HepG2 (cell line): ENCODE measurements around the gene CA14. TPM values are rescaled to one million over a fixed set of nuclear protein-coding genes. Genes with fewer than 3 reads are reported as not detected.
A peak's percentile ranks its signal among the peaks of the same experiment; 100 is the strongest.

Experiments
- ADNP ChIP-seq: sonication (generic); formaldehyde crosslinking; IDR thresholded peaks from 2 replicates; pipeline ENCODE4 v1.4.0; 2020; ENCODE audit warnings: missing genetic modification reagents
- CHCHD3 ChIP-seq: sonication (generic); formaldehyde crosslinking; IDR thresholded peaks from 2 replicates; pipeline ENCODE4 v1.8.0; 2022; ENCODE audit warnings: mild to moderate bottlenecking, missing genetic modification reagents, moderate library complexity
- ESRRA ChIP-seq: sonication (generic); formaldehyde crosslinking; IDR thresholded peaks from 2 replicates; pipeline ENCODE4 v1.5.1; 2020; ENCODE audit warnings: mild to moderate bottlenecking, low read depth, missing genetic modification reagents
- FOXC1 ChIP-seq: sonication (generic); formaldehyde crosslinking; IDR thresholded peaks from 2 replicates; pipeline ENCODE4 v1.8.0; 2022; ENCODE audit warnings: mild to moderate bottlenecking, missing genetic modification reagents, borderline replicate concordance
- FOXM1 ChIP-seq: sonication (generic); formaldehyde crosslinking; IDR thresholded peaks from 2 replicates; pipeline ENCODE4 v1.5.0; 2020; ENCODE audit warnings: missing genetic modification reagents
- HHEX ChIP-seq: IDR thresholded peaks from 2 replicates; pipeline ENCODE4 v1.6.1; 2016; ENCODE audit warnings: control low read depth
- HIVEP1 ChIP-seq: sonication (generic); formaldehyde crosslinking; IDR thresholded peaks from 2 replicates; pipeline ENCODE4 v1.4.0; 2020; ENCODE audit warnings: mild to moderate bottlenecking, missing genetic modification reagents
- HMGA1 ChIP-seq: sonication (generic); formaldehyde crosslinking; conservative IDR thresholded peaks from 2 replicates; pipeline ENCODE4 v1.4.0; 2020; ENCODE audit warnings: missing genetic modification reagents
- HNF4A ChIP-seq: sonication (generic); formaldehyde crosslinking; IDR thresholded peaks from 2 replicates; pipeline ENCODE4 v1.4.0; 2020; ENCODE audit warnings: missing genetic modification reagents
- KDM6A ChIP-seq: IDR thresholded peaks from 2 replicates; pipeline ENCODE4 v1.6.1; 2016; ENCODE audit warnings: low read depth
- KMT2A ChIP-seq: sonication (generic); formaldehyde crosslinking; IDR thresholded peaks from 2 replicates; pipeline ENCODE4 v1.4.0; 2020; ENCODE audit warnings: missing genetic modification reagents
- MED8 ChIP-seq: sonication (generic); formaldehyde crosslinking; IDR thresholded peaks from 2 replicates; pipeline ENCODE4 v1.8.1; 2023; ENCODE audit warnings: mild to moderate bottlenecking, missing genetic modification reagents; ENCODE audit not compliant: insufficient replicate concordance
- POLR2A ChIP-seq, 2 experiments: IDR thresholded peaks; 2 replicates each; pipeline ENCODE4 v1.6.1; 2011; ENCODE audit warnings: low read depth in 2 of 2, low read length in 2 of 2, mild to moderate bottlenecking in 1 of 2, moderate library complexity in 1 of 2; ENCODE audit not compliant: insufficient read depth in 1 of 2
- RORA ChIP-seq: sonication (generic); formaldehyde crosslinking; IDR thresholded peaks from 2 replicates; pipeline ENCODE4 v1.5.0; 2020; ENCODE audit warnings: mild to moderate bottlenecking, missing genetic modification reagents, moderate library complexity
- ZNF280D ChIP-seq: sonication (generic); formaldehyde crosslinking; IDR thresholded peaks from 2 replicates; pipeline ENCODE4 v1.5.1; 2020; ENCODE audit warnings: mild to moderate bottlenecking, missing genetic modification reagents
- ZNF326 ChIP-seq: sonication (generic); formaldehyde crosslinking; IDR thresholded peaks from 2 replicates; pipeline ENCODE4 v1.4.0; 2020; ENCODE audit warnings: missing genetic modification reagents, borderline replicate concordance
- ZNF333 ChIP-seq: sonication (generic); formaldehyde crosslinking; IDR thresholded peaks from 2 replicates; pipeline ENCODE4 v1.4.0; 2020; ENCODE audit warnings: mild to moderate bottlenecking, missing genetic modification reagents, borderline replicate concordance
- ZNF354B ChIP-seq: sonication (generic); formaldehyde crosslinking; IDR thresholded peaks from 2 replicates; pipeline ENCODE4 v1.8.0; 2022; ENCODE audit warnings: mild to moderate bottlenecking, missing genetic modification reagents
- ZNF432 ChIP-seq: sonication (generic); formaldehyde crosslinking; IDR thresholded peaks from 2 replicates; pipeline ENCODE4 v1.5.0; 2020; ENCODE audit warnings: missing genetic modification reagents, mild to moderate bottlenecking, borderline replicate concordance
- ZNF501 ChIP-seq: sonication (generic); formaldehyde crosslinking; IDR thresholded peaks from 2 replicates; pipeline ENCODE4 v1.5.1; 2020; ENCODE audit warnings: mild to moderate bottlenecking, moderate library complexity, missing genetic modification reagents
- ZNF605 ChIP-seq: sonication (generic); formaldehyde crosslinking; IDR thresholded peaks from 2 replicates; pipeline ENCODE4 v1.8.0; 2022; ENCODE audit warnings: mild to moderate bottlenecking, missing genetic modification reagents
- ZNF670 ChIP-seq: sonication (generic); formaldehyde crosslinking; IDR thresholded peaks from 2 replicates; pipeline ENCODE4 v1.8.0; 2022; ENCODE audit warnings: mild to moderate bottlenecking, missing genetic modification reagents, borderline replicate concordance
- ZNF790 ChIP-seq: sonication (generic); formaldehyde crosslinking; IDR thresholded peaks from 2 replicates; pipeline ENCODE4 v1.8.0; 2022; ENCODE audit warnings: missing genetic modification reagents, mild to moderate bottlenecking, borderline replicate concordance
- polyA plus RNA-seq, 8 experiments: library from polyadenylated mRNA; depleted of rRNA in 3 of 8; stranded (reverse) in 7 of 8; unstranded in 1 of 8; fragments of >200 nt; fragmentation: Illumina TruSeq in 4 of 8; extraction: Trizol in 4 of 8; gene quantifications; 2 replicates each; pipeline versions ENCODE4 v1.2.1 to v1.2.3, GENCODE V29; 2011 to 2016; ENCODE audit warnings: low read depth in 4 of 8, missing spikeins in 1 of 8, mixed read lengths in 1 of 8; ENCODE audit not compliant: insufficient read depth in 1 of 8
- total RNA-seq, 5 experiments: library from RNA; depleted of rRNA; stranded (reverse); fragments of >200 nt; fragmentation: Illumina TruSeq; extraction: Trizol; gene quantifications; 2 replicates each; pipeline ENCODE4 v1.2.3, GENCODE V29; 2016; ENCODE audit warnings: low read depth in 1 of 5
- TF ChIP-seq, protein P1 (sequence below): sonication (generic); formaldehyde crosslinking; IDR thresholded peaks from 2 replicates; pipeline ENCODE4 v1.4.0; 2020; ENCODE audit warnings: missing genetic modification reagents, mild to moderate bottlenecking, borderline replicate concordance

The CA14 gene
- total and polyA plus RNA-seq, 2 of the 13 experiments (the other 11 are each of a cell fraction or from before 2014, with no cell fraction given) = 2.4 to 8.5 TPM

- TF ChIP-seq, protein P1, sequence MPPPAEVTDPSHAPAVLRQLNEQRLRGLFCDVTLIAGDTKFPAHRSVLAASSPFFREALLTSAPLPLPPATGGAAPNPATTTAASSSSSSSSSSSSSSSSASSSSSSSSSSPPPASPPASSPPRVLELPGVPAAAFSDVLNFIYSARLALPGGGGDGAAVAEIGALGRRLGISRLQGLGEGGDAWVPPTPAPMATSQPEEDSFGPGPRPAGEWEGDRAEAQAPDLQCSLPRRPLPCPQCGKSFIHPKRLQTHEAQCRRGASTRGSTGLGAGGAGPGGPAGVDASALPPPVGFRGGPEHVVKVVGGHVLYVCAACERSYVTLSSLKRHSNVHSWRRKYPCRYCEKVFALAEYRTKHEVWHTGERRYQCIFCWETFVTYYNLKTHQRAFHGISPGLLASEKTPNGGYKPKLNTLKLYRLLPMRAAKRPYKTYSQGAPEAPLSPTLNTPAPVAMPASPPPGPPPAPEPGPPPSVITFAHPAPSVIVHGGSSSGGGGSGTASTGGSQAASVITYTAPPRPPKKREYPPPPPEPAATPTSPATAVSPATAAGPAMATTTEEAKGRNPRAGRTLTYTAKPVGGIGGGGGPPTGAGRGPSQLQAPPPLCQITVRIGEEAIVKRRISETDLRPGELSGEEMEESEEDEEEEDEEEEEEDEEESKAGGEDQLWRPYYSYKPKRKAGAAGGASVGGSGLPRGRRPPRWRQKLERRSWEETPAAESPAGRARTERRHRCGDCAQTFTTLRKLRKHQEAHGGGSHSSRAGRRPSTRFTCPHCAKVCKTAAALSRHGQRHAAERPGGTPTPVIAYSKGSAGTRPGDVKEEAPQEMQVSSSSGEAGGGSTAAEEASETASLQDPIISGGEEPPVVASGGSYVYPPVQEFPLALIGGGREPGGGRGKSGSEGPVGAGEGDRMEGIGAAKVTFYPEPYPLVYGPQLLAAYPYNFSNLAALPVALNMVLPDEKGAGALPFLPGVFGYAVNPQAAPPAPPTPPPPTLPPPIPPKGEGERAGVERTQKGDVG (CRISPR knock-in tag) = no peak
- no peak for TF ChIP-seq ZNF605 (CRISPR knock-in tag)
- TF ChIP-seq RORA (CRISPR knock-in tag) = no peak
- no peak for TF ChIP-seq HNF4A (CRISPR knock-in tag)
- no peak for TF ChIP-seq ZNF280D (CRISPR knock-in tag)
- TF ChIP-seq ZNF432 (CRISPR knock-in tag) = no peak
- TF ChIP-seq POLR2A (IDR thresholded peaks at IDR 0.05; ENCODE audit: insufficient read depth in 1 of 2, low read depth in 2 of 2, low read length in 2 of 2) = 0 out of 4 replicates have a peak, but pooled peaks of 1 of the 2 experiments have one; percentile 11
- no peak for TF ChIP-seq ZNF501 (CRISPR knock-in tag)
- no peak for TF ChIP-seq HIVEP1
- TF ChIP-seq HHEX (CRISPR knock-in tag) = no peak
- no peak for TF ChIP-seq KMT2A (CRISPR knock-in tag)
- TF ChIP-seq ESRRA (CRISPR knock-in tag) = 0 out of 2 replicates have a peak, but pooled peaks have one; percentile 55
- no peak for TF ChIP-seq ZNF326 (CRISPR knock-in tag)
- no peak for TF ChIP-seq CHCHD3 (CRISPR knock-in tag)
- no peak for TF ChIP-seq ZNF790 (CRISPR knock-in tag)
- TF ChIP-seq ZNF670 (CRISPR knock-in tag) = no peak
- TF ChIP-seq ZNF333 (CRISPR knock-in tag) = no peak
- TF ChIP-seq ADNP (CRISPR knock-in tag) = no peak
- TF ChIP-seq FOXM1 (CRISPR knock-in tag) = no peak
- TF ChIP-seq FOXC1 (CRISPR knock-in tag) = no peak
- no peak for TF ChIP-seq KDM6A (CRISPR knock-in tag)
- no peak for TF ChIP-seq HMGA1 (CRISPR knock-in tag)
- TF ChIP-seq MED8 (CRISPR knock-in tag) = no peak
- no peak for TF ChIP-seq ZNF354B (CRISPR knock-in tag)
Measured at GRCh38 chr1:150257624-150258585, at the start of gene CA14 (continued).
